Liver (tissue), 9 donors: ENCODE results near the gene GHRHR. TPM values are rescaled to one million over a fixed set of nuclear protein-coding genes. Genes with fewer than 3 reads are reported as not detected.

Source experiments
- DNase-seq: peaks from one replicate; pipeline ENCODE4 v3.0.0-alpha.2; 2017; ENCODE audit warnings: low spot score
- H3K27ac ChIP-seq, 2 donors: one replicate each; pipeline ENCODE4 v1.7.0; 2013; ENCODE audit warnings: inconsistent platforms in 2 of 2, low read length in 2 of 2, control low read depth in 1 of 2, low read depth in 1 of 2, mild to moderate bottlenecking in 1 of 2
- H3K27me3 ChIP-seq, 4 donors: one replicate each; pipeline versions ENCODE4 v1.6.1 to v1.7.0; 2013; ENCODE audit warnings: low read length in 3 of 4, inconsistent platforms in 1 of 4, mild to moderate bottlenecking in 1 of 4, moderate library complexity in 1 of 4; ENCODE audit not compliant: control insufficient read depth in 4 of 4, insufficient read depth in 4 of 4
- H3K36me3 ChIP-seq, 4 donors: one replicate each; pipeline versions ENCODE4 v1.6.1 to v1.7.0; 2013; ENCODE audit warnings: low read length in 3 of 4, mild to moderate bottlenecking in 3 of 4, low read depth in 1 of 4, moderate library complexity in 1 of 4; ENCODE audit not compliant: control insufficient read depth in 4 of 4, insufficient read depth in 3 of 4
- H3K4me1 ChIP-seq, 4 donors: one replicate each; pipeline versions ENCODE4 v1.6.1 to v1.7.0; 2013; ENCODE audit warnings: low read length in 3 of 4, mild to moderate bottlenecking in 3 of 4, moderate library complexity in 1 of 4; ENCODE audit not compliant: control insufficient read depth in 4 of 4, insufficient read depth in 4 of 4
- H3K4me3 ChIP-seq, 3 donors: one replicate each; pipeline versions ENCODE4 v1.6.1 to v1.7.0; 2013; ENCODE audit warnings: low read length in 3 of 3, control low read depth in 1 of 3, low read depth in 1 of 3, mild to moderate bottlenecking in 1 of 3
- H3K9ac ChIP-seq, 2 donors: one replicate each; pipeline ENCODE4 v1.7.0; 2013; ENCODE audit warnings: low read length in 2 of 2, mild to moderate bottlenecking in 2 of 2, moderate library complexity in 2 of 2, control low read depth in 1 of 2, low read depth in 1 of 2
- H3K9me3 ChIP-seq, 4 donors: one replicate each; pipeline versions ENCODE4 v1.6.1 to v1.7.0; 2013; ENCODE audit warnings: low read length in 3 of 4; ENCODE audit not compliant: control insufficient read depth in 4 of 4
- EGR1 ChIP-seq, 2 donors: IDR thresholded peaks; 2 replicates each; pipeline ENCODE4 v1.6.1; 2016 to 2018; ENCODE audit warnings: antibody characterized with exemption in 2 of 2, low read depth in 2 of 2
- FOXA1 ChIP-seq: IDR thresholded peaks from 2 replicates; pipeline ENCODE4 v1.6.1; 2016; ENCODE audit warnings: antibody characterized with exemption
- FOXA2 ChIP-seq: IDR thresholded peaks from 2 replicates; pipeline ENCODE4 v1.6.1; 2016; ENCODE audit warnings: antibody characterized with exemption
- GABPA ChIP-seq, 2 donors: IDR thresholded peaks in 1 of 2; conservative IDR thresholded peaks in 1 of 2; 2 replicates each; pipeline ENCODE4 v1.6.1; 2016; ENCODE audit warnings: antibody characterized with exemption in 2 of 2, mild to moderate bottlenecking in 1 of 2, moderate library complexity in 1 of 2
- HNF4A ChIP-seq, 2 donors: conservative IDR thresholded peaks; 2 replicates each; pipeline ENCODE4 v1.6.1; 2016; ENCODE audit warnings: antibody characterized with exemption in 2 of 2, mild to moderate bottlenecking in 2 of 2
- HNF4G ChIP-seq: IDR thresholded peaks from 2 replicates; pipeline ENCODE4 v1.6.1; 2016; ENCODE audit warnings: antibody characterized with exemption
- NR2F2 ChIP-seq: IDR thresholded peaks from 2 replicates; pipeline ENCODE4 v1.6.1; 2016; ENCODE audit warnings: antibody characterized with exemption
- REST ChIP-seq: IDR thresholded peaks from 2 replicates; pipeline ENCODE4 v1.6.1; 2016; ENCODE audit warnings: antibody characterized with exemption, mild to moderate bottlenecking
- RXRA ChIP-seq, 2 donors: IDR thresholded peaks; 2 replicates each; pipeline ENCODE4 v1.6.1; 2017 to 2018; ENCODE audit warnings: antibody characterized with exemption in 2 of 2, mild to moderate bottlenecking in 1 of 2
- SP1 ChIP-seq: IDR thresholded peaks from 2 replicates; pipeline ENCODE4 v1.6.1; 2018; ENCODE audit warnings: antibody characterized with exemption, mild to moderate bottlenecking
- TAF1 ChIP-seq: conservative IDR thresholded peaks from 2 replicates; pipeline ENCODE4 v1.6.1; 2016; ENCODE audit warnings: antibody characterized with exemption, mild to moderate bottlenecking
- YY1 ChIP-seq: IDR thresholded peaks from 2 replicates; pipeline ENCODE4 v1.6.1; 2016; ENCODE audit warnings: antibody characterized with exemption, mild to moderate bottlenecking
- WGBS: extraction: QIAGEN DNeasy Blood & Tissue Kit; methylation state at CpG from one replicate; pipeline ENCODE4 v1.1.7; 2013; 5-methylcytosine and 5-hydroxymethylcytosine counted together
- polyA plus RNA-seq, 2 donors: library from polyadenylated mRNA; stranded (reverse) in 1 of 2; unstranded in 1 of 2; fragments of 200-250 nt in 1 of 2; fragments of >200 nt in 1 of 2; fragmentation: Nextera tagmentation in 1 of 2; extraction: Ambion mirVana in 1 of 2; gene quantifications; one replicate each; pipeline versions ENCODE4 v1.2.1 to v1.2.3, GENCODE V29; 2013 to 2015
- total RNA-seq, 2 donors: library from RNA; depleted of rRNA; stranded (reverse); fragments of >200 nt; gene quantifications; one replicate each; pipeline ENCODE4 v1.2.3, GENCODE V29; 2014
- TF ChIP-seq, protein P1 (sequence below): fragments of 150-350 bp; IDR thresholded peaks from 2 replicates; pipeline ENCODE4 v1.5.1; 2017; ENCODE audit warnings: improper control_type of control experiment, low read depth, low read length; ENCODE audit not compliant: missing input control
- TF ChIP-seq, protein P2 (sequence below): IDR thresholded peaks from 2 replicates; pipeline ENCODE4 v1.6.1; 2016; ENCODE audit warnings: antibody characterized with exemption
- TF ChIP-seq, protein P3 (sequence below): IDR thresholded peaks from 2 replicates; pipeline ENCODE4 v1.6.1; 2016; ENCODE audit warnings: antibody characterized with exemption
- TF ChIP-seq, protein P4 (sequence below): IDR thresholded peaks from 2 replicates; pipeline ENCODE4 v1.6.1; 2016; ENCODE audit warnings: antibody characterized with exemption
- donor health status: healthy.
- donor health status: healthy.
- donor health status: healthy.
- donor health status: healthy.
- donor health status: healthy.

The GHRHR gene
- total and polyA plus RNA-seq, 4 donors = 0.46 to 0.50 TPM; not detected in 2

DNA sequence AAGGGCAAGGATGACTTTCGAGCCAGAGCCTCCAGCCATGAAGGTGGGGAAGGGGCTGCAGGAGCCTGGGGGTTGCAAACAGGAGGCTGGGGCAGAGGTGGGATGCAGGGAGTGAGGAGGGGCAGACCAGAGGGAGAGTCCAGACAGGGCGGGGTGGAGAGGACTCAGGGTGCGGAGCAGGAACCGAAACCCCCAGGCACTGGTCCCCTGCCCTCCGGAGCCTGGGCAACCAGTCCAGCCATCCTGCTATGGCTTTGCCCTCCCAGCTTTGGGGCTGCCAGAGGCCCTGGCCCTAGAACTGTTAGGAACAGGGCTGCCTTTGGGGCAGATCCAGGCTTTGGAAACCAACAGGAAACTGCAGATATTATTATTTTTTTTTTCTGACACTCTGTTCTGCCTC, 24.2 kb downstream of the GHRHR start:
- H3K4me1 ChIP-seq = peaks cover 0 to 2% (median under 1%) of the 10 kb centered on the region in 4 donors
- no peak for DNase-seq
- TF ChIP-seq, protein P1, sequence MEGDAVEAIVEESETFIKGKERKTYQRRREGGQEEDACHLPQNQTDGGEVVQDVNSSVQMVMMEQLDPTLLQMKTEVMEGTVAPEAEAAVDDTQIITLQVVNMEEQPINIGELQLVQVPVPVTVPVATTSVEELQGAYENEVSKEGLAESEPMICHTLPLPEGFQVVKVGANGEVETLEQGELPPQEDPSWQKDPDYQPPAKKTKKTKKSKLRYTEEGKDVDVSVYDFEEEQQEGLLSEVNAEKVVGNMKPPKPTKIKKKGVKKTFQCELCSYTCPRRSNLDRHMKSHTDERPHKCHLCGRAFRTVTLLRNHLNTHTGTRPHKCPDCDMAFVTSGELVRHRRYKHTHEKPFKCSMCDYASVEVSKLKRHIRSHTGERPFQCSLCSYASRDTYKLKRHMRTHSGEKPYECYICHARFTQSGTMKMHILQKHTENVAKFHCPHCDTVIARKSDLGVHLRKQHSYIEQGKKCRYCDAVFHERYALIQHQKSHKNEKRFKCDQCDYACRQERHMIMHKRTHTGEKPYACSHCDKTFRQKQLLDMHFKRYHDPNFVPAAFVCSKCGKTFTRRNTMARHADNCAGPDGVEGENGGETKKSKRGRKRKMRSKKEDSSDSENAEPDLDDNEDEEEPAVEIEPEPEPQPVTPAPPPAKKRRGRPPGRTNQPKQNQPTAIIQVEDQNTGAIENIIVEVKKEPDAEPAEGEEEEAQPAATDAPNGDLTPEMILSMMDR = no peak
- TF ChIP-seq, protein P2, sequence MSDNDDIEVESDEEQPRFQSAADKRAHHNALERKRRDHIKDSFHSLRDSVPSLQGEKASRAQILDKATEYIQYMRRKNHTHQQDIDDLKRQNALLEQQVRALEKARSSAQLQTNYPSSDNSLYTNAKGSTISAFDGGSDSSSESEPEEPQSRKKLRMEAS = no peak
- TF ChIP-seq, protein P3, sequence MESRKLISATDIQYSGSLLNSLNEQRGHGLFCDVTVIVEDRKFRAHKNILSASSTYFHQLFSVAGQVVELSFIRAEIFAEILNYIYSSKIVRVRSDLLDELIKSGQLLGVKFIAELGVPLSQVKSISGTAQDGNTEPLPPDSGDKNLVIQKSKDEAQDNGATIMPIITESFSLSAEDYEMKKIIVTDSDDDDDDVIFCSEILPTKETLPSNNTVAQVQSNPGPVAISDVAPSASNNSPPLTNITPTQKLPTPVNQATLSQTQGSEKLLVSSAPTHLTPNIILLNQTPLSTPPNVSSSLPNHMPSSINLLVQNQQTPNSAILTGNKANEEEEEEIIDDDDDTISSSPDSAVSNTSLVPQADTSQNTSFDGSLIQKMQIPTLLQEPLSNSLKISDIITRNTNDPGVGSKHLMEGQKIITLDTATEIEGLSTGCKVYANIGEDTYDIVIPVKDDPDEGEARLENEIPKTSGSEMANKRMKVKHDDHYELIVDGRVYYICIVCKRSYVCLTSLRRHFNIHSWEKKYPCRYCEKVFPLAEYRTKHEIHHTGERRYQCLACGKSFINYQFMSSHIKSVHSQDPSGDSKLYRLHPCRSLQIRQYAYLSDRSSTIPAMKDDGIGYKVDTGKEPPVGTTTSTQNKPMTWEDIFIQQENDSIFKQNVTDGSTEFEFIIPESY = no peak
- TF ChIP-seq SP1 (no peak), FOXA2 (no peak), EGR1 (IDR thresholded peaks at IDR 0.05; ENCODE audit: low read depth in 2 of 2) (no peak), YY1 (no peak), FOXA1 (no peak), HNF4A (conservative IDR thresholded peaks at IDR 0.05) (no peak), HNF4G (no peak), GABPA (IDR thresholded peaks at IDR 0.05 in 1 of 2, conservative IDR thresholded peaks at IDR 0.05 in 1 of 2) (no peak)
- TF ChIP-seq, protein P4, sequence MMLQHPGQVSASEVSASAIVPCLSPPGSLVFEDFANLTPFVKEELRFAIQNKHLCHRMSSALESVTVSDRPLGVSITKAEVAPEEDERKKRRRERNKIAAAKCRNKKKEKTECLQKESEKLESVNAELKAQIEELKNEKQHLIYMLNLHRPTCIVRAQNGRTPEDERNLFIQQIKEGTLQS = no peak
- no peak overlapping the region for H3K9ac ChIP-seq
- 81% methylated on average over 5 of the region's 5 CpGs for WGBS
- no peaks in the 10 kb centered on the region for H3K9me3 ChIP-seq
- no peaks in the 10 kb centered on the region for H3K36me3 ChIP-seq
- no peaks in the 10 kb centered on the region for H3K27me3 ChIP-seq
- no peak overlapping the region for H3K27ac ChIP-seq
- no peak overlapping the region for H3K4me3 ChIP-seq

DNA sequence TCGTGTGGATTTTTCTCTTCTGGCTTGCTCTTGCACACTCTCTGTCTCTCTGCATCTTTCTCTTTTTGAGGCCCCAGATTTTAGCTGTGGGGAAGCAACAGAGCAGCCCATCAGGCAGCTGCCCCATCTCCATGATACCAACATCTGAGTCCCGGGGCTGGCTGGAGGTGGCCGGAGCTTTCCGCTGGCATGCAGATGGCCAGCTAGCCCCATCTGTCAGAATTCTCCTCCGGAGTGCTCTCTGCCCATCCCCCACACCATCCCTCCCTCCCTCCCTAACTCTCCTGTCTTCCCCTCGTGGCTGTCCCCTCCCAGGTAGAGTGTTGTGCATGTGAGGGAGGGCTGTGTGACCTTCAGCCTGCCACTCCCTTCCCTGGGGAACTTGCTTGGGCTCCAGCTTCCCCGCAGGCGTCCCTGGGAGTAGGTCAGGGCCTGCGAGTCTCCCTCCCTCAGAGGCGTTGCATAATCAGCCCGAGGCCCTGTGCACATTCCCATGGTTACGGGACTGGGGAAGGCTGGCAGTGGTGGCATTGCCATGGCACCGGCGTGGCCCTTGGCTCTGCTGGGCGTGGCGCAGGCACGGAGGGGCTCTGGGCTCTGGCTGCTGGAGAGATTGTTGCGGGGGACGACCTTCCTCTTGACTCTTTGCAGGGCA, 24.7 kb downstream of the GHRHR start:
- no peak for DNase-seq
- Histone ChIP-seq H3K4me1 (peaks cover 0 to 2% (median under 1%) of the 10 kb centered on the region in 4 donors), H3K9ac (no peak overlapping the region), H3K27me3 (no peaks in the 10 kb centered on the region), H3K36me3 (no peaks in the 10 kb centered on the region), H3K27ac (no peak overlapping the region), H3K9me3 (no peaks in the 10 kb centered on the region), H3K4me3 (no peak overlapping the region)
- TF ChIP-seq HNF4G (no peak), FOXA1 (no peak), TAF1 (no peak), EGR1 (IDR thresholded peaks at IDR 0.05; ENCODE audit: low read depth in 2 of 2) (no peak), RXRA (IDR thresholded peaks at IDR 0.05) (no peak), REST (no peak), NR2F2 (no peak), GABPA (IDR thresholded peaks at IDR 0.05 in 1 of 2, conservative IDR thresholded peaks at IDR 0.05 in 1 of 2) (no peak), FOXA2 (no peak)
- TF ChIP-seq, protein P1 = no peak
- TF ChIP-seq, protein P2 = no peak
- WGBS = 46% methylated on average over 19 of the region's 19 CpGs
